Activated CD8-positive, alpha-beta T cell treated with anti-CD3 and anti-CD28 coated beads for 36 hours (primary cell): ENCODE measurements around the gene SPINDOC. TPM values are rescaled to one million over a fixed set of nuclear protein-coding genes. Genes with fewer than 3 reads are reported as not detected.

Experiments used
- ATAC-seq: fragments of 200-7000 bp; cut with Tn5 transposase; one replicate; pipeline ENCODE4 v1.10.0; 2021; ENCODE audit warnings: mild to moderate bottlenecking, moderate library complexity
- CTCF ChIA-PET: fragments of 350-600 bp; sonication (Branson Sonifier 250); formaldehyde crosslinking; loops from one replicate; lab custom pipeline; 2021; ENCODE audit warnings: antibody characterized with exemption; lab: Charles Lee
- POLR2A ChIA-PET: fragments of 350-600 bp; sonication (Branson Sonifier 250); formaldehyde crosslinking; loops from one replicate; lab custom pipeline; 2021; ENCODE audit warnings: antibody characterized with exemption; lab: Charles Lee
- DNase-seq: peaks from one replicate; pipeline ENCODE4 v3.0.0-alpha.2; 2020
- H3K27ac Mint-ChIP-seq: one replicate; pipeline ENCODE4 v1.8.0; 2021; ENCODE audit warnings: mild to moderate bottlenecking, mixed read lengths
- H3K27me3 Mint-ChIP-seq: one replicate; pipeline ENCODE4 v1.8.0; 2021; ENCODE audit warnings: mixed read lengths
- H3K36me3 Mint-ChIP-seq: one replicate; pipeline ENCODE4 v1.8.0; 2021; ENCODE audit warnings: low read depth, mixed read lengths
- H3K4me1 Mint-ChIP-seq: one replicate; pipeline ENCODE4 v1.8.0; 2021; ENCODE audit warnings: low read depth, mixed read lengths
- H3K4me3 Mint-ChIP-seq: one replicate; pipeline ENCODE4 v1.8.0; 2021; ENCODE audit warnings: mild to moderate bottlenecking, moderate library complexity, mixed read lengths
- H3K9me3 Mint-ChIP-seq: one replicate; pipeline ENCODE4 v1.8.0; 2021; ENCODE audit warnings: mixed read lengths
- CTCF ChIP-seq: fragments of 200-600 bp; IDR thresholded peaks from one replicate; pipeline ENCODE4 v1.8.0; 2022; ENCODE audit warnings: antibody characterized with exemption, mild to moderate bottlenecking
- intact Hi-C: fragments of 100-400 bp; cut with micrococcal nuclease; formaldehyde crosslinking; loops from one replicate; pipeline ENCODE4 v1.10.0; 2022
- total RNA-seq, 2 experiments: library from RNA; stranded (reverse); gene quantifications; one replicate each; pipeline ENCODE4 v1.2.3, GENCODE V29; 2021

The SPINDOC gene
- total RNA-seq, 2 experiments from 2014 or later = 28.4 to 29.0 TPM

GRCh38 chr11:63874511-63874910 is 61.3 kb downstream of the SPINDOC start:
- no peak overlapping the region for H3K4me3 Mint-ChIP-seq
- H3K27ac Mint-ChIP-seq = no peak overlapping the region
- H3K9me3 Mint-ChIP-seq = no peaks in the 10 kb centered on the region
- DNase-seq = no peak
- ATAC-seq = no peak
- no peak for TF ChIP-seq CTCF
- POLR2A ChIA-PET = interaction anchor here (1.3 kb wide), 1 partner anchor 27 kb away, joined by 3 read pairs; no protein-coding TSS in a partner anchor
- intact Hi-C loops = loop anchor here (5.0 kb wide), 1 partner anchor 37 kb away; the partner anchor contains the start of gene MARK2
- CTCF ChIA-PET = interaction anchor here (0.8 to 3.8 kb wide), 3 partner anchors 9 to 71 kb away, joined by 3 to 13 read pairs (median 4); partner anchors contain the start of gene MARK2
- H3K4me1 Mint-ChIP-seq = peaks cover 82% of the 10 kb centered on the region
- peaks cover 30% of the 10 kb centered on the region for H3K36me3 Mint-ChIP-seq
- H3K27me3 Mint-ChIP-seq = no peaks in the 10 kb centered on the region

GRCh38 chr11:63875506-63876065 is 62.3 kb downstream of the SPINDOC start:
- Mint-ChIP-seq H3K36me3 (peaks cover 31% of the 10 kb centered on the region), H3K4me1 (peaks cover 81% of the 10 kb centered on the region), H3K9me3 (no peaks in the 10 kb centered on the region), H3K27me3 (no peaks in the 10 kb centered on the region), H3K4me3 (no peak overlapping the region), H3K27ac (no peak overlapping the region)
- ATAC-seq (no peak), DNase-seq (no peak)
- ChIA-PET POLR2A (interaction anchor here (1.1 to 1.6 kb wide), 2 partner anchors 10 to 38 kb away, joined by 3 to 4 read pairs; no protein-coding TSS in a partner anchor), CTCF (interaction anchor here (0.8 to 3.8 kb wide), 7 partner anchors 8 to 70 kb away, joined by 3 to 13 read pairs (median 4); partner anchors contain the start of gene MARK2)
- TF ChIP-seq CTCF = no peak
- intact Hi-C loops = no loop called here

GRCh38 chr11:63876616-63877015 is 63.4 kb downstream of the SPINDOC start:
- intact Hi-C loops = no loop called here
- Mint-ChIP-seq H3K27me3 (no peaks in the 10 kb centered on the region), H3K4me3 (no peak overlapping the region), H3K36me3 (peaks cover 32% of the 10 kb centered on the region), H3K9me3 (no peaks in the 10 kb centered on the region), H3K27ac (no peak overlapping the region), H3K4me1 (peaks cover 83% of the 10 kb centered on the region)
- ChIA-PET POLR2A (interaction anchor here (1.1 to 1.6 kb wide), 2 partner anchors 11 to 39 kb away, joined by 3 to 4 read pairs; no protein-coding TSS in a partner anchor), CTCF (interaction anchor here (0.9 to 3.8 kb wide), 6 partner anchors 12 to 69 kb away, joined by 4 to 13 read pairs (median 4); partner anchors contain the start of gene MARK2)
- no peak for ATAC-seq
- no peak for DNase-seq
- no peak for TF ChIP-seq CTCF

Other genes with a start within 250 kb of the SPINDOC start
- 1 to 10 TPM; 4.8 to 6.5 TPM for gene PLAAT3, start 199.0 kb upstream of the SPINDOC start, total RNA-seq
- gene ATL3, start 142.1 kb upstream of the SPINDOC start, total RNA-seq = 10 to 100 TPM; 24.1 to 24.4 TPM
- 10 to 100 TPM; 32.1 to 34.0 TPM for gene RTN3, start 132.0 kb upstream of the SPINDOC start, total RNA-seq
- 1 to 10 TPM; 4.1 to 4.3 TPM for gene ZFTA, start 44.7 kb upstream of the SPINDOC start, total RNA-seq
- gene MARK2, start 25.7 kb downstream of the SPINDOC start, total RNA-seq = 10 to 100 TPM; 23.3 to 24.5 TPM
- gene RCOR2, start 103.7 kb downstream of the SPINDOC start, total RNA-seq = 1 to 10 TPM in 1 of 2 experiments, under 1 TPM in 1; 0.61 to 2.1 TPM
- 10 to 100 TPM; 18.5 to 20.5 TPM for gene NAA40, start 125.5 kb downstream of the SPINDOC start, total RNA-seq
- gene COX8A, start 161.2 kb downstream of the SPINDOC start, total RNA-seq = 100 to 1,000 TPM; 436 to 497 TPM
- 10 to 100 TPM; 70.1 to 73.9 TPM for gene OTUB1, start 173.0 kb downstream of the SPINDOC start, total RNA-seq
- not detected for gene FLRT1, start 222.5 kb downstream of the SPINDOC start, total RNA-seq